ENCODE measurements around the gene CCDC127. TPM values are rescaled to one million over a fixed set of nuclear protein-coding genes. Genes with fewer than 3 reads are reported as not detected.
A peak's percentile ranks its signal among the peaks of the same experiment; 100 is the strongest.

Gene CCDC127
- total and polyA plus RNA-seq, 4 donors = 7.8 to 21.0 (median 12.7) TPM

DNA sequence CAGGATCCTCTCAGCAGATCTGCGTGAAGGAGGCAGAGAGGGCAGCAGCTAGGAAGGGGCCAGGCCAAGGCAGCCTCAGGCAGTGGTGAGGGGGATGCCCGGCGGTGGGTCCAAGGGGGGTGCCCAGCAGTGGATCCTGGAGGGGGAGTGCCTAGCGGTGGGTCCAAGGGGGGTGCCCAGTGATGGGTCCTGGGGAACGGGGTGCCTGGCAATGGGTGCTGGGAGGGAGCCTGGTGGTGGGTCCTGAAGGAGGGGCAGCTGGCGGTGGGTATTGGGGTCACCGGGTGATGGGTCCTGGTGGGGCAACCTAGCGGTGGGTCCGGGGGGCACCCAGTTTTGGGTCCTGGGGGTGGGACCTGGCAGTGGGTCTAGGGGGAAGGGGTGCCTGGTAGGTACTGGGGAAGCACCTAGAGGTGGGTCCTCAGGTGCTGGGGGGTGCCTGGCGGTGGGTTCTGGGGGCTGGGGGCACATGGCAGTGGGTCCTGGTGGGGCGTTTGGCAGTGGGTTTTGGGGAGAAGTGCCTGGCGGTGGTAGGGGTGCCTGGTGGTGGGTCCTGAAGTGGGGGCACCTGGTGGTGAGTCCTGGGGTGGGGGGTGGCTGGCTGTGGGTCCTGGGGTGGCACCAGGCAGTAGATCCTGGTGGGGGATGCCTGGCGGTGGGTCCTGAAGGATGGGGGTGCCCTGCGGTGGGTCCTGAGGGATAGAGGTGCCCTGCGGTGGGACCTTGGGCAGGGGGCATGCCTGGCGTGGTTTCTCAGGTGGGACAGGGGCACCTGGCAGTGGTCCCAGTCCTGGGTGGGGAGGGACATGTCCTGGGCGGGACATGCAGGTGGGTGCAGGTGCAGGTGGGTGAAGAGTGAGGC is 24.8 kb downstream of the CCDC127 start:
- H3K4me3 ChIP-seq (ENCODE audit: low read depth, low read length) = no peak overlapping the region
- peaks cover 15% of the 10 kb centered on the region for H3K36me3 ChIP-seq (ENCODE audit: control insufficient read depth, insufficient read depth, low read length)
- 97% methylated on average over 13 of the region's 17 CpGs for WGBS (ENCODE audit: insufficient coverage)
- DNase-seq (ENCODE audit: low read depth in 4 of 6, low spot score in 6 of 6) = no peak
- H3K27me3 ChIP-seq (ENCODE audit: control insufficient read depth, insufficient read depth, low read length) = no peaks in the 10 kb centered on the region
- H3K4me1 ChIP-seq (ENCODE audit: control insufficient read depth, insufficient read depth, low read length) = peaks cover 35% of the 10 kb centered on the region
- H3K27ac ChIP-seq (ENCODE audit: low read depth, low read length) = no peak overlapping the region
- no peaks in the 10 kb centered on the region for H3K9me3 ChIP-seq (ENCODE audit: control insufficient read depth, insufficient read depth, low read length)

DNA sequence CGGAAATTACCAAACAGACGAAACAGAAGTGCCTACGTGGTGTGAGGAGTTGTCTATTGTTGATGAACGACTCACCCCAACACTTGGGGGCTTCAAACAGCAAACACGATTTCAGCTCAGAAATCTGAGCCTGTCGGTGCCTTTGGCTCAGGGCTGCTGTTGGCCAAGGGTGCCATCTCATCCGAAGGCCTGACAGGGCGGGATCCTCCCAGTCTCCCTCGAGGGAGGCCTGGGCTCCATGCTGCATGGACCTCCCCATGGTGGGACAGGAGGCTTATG is 25.3 kb downstream of the CCDC127 start:
- peaks cover 14% of the 10 kb centered on the region for H3K36me3 ChIP-seq (ENCODE audit: control insufficient read depth, insufficient read depth, low read length)
- H3K27ac ChIP-seq (ENCODE audit: low read depth, low read length) = no peak overlapping the region
- DNase-seq (ENCODE audit: low read depth in 4 of 6, low spot score in 6 of 6) = no peak
- H3K27me3 ChIP-seq (ENCODE audit: control insufficient read depth, insufficient read depth, low read length) = no peaks in the 10 kb centered on the region
- 86% methylated on average over 9 of the region's 9 CpGs for WGBS (ENCODE audit: insufficient coverage)
- H3K4me3 ChIP-seq (ENCODE audit: low read depth, low read length) = no peak overlapping the region
- peaks cover 38% of the 10 kb centered on the region for H3K4me1 ChIP-seq (ENCODE audit: control insufficient read depth, insufficient read depth, low read length)
- H3K9me3 ChIP-seq (ENCODE audit: control insufficient read depth, insufficient read depth, low read length) = no peaks in the 10 kb centered on the region

DNA sequence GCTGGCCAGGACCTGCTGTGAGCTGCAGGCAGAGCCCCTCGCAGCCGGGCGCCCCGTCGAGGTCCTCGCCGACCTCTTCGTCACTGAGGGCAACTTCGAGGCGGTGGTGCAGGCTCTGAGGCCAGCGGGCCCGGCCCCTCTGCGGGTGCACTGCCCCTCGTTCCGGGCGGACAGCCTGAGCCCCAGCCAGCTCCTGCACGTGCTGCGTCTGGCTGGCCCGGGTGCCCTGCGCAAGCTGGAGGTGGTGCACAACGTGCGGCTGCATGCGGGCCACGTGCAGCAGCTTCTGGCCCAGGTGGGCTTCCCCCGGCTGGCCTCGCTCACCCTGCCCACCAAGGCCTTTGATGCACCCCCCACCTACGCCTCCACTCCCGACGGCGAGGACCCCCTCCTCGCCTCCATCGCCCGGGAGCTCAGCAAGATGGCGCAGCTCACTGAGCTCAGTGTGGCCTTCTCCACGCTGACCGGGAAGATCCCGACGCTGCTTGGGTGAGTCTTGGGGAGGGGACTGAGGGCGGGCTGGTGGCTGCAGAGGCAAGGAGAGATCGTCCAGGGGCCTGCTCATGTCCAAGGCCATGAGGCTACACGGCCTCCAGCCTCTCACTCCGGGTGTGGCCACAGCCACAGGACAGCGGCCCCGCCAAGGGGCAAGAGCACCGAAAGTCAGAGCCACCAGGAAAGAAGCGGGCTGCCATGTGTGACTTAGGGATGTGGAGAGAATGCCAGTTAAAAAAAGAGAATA is 25.8 kb downstream of the CCDC127 start:
- Histone ChIP-seq H3K4me1 (ENCODE audit: control insufficient read depth, insufficient read depth, low read length) (peaks cover 37% of the 10 kb centered on the region), H3K27me3 (ENCODE audit: control insufficient read depth, insufficient read depth, low read length) (no peaks in the 10 kb centered on the region), H3K9me3 (ENCODE audit: control insufficient read depth, insufficient read depth, low read length) (no peaks in the 10 kb centered on the region), H3K4me3 (ENCODE audit: low read depth, low read length) (no peak overlapping the region), H3K27ac (ENCODE audit: low read depth, low read length) (no peak overlapping the region), H3K36me3 (ENCODE audit: control insufficient read depth, insufficient read depth, low read length) (peaks cover 14% of the 10 kb centered on the region)
- DNase-seq (ENCODE audit: low read depth in 4 of 6, low spot score in 6 of 6) = no peak
- WGBS (ENCODE audit: insufficient coverage) = 86% methylated on average over 38 of the region's 46 CpGs

DNA sequence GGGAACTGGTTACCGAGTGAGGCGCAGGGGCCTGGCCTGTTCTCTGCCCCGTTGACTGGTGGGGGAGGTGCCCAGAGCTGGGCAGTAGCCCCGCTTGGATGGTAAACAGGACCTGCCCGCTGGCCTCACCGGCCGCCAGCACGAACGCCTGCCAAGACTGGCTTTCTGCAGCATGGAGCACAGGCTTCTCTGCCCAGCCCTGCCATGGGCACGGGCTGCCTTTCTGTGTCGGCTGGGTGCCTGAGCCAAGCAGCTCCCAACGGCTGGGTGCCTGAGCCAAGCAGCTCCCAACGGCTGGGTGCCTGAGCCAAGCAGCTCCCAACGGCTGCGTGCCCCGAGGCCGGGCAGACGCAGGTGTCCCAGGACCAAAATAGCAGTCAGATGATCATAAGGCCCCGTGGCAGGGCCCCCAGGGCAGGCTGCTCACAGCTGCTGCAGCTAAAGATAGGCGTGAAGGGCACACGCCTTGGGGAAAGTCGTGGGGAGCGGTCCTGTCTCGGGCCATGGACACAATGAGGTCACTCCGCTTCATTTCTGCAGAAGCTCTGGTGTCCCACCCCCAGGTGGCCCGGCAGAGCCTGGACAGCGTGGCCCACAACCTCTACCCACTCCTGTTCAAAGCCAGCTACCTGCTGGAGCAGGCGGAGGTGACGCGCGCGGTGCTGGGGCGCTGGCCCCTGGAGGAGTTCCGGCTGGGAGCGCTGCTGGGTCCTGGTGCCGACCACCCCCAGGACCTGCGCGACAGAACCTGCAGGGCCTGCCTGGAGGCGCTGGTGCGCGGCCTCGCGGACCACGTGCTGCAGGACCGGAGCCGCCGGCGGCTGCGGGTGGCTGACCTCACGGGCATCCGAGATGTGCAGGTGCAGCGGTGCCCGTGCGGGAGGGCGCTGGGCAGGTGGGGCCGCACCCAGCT is 26.7 kb downstream of the CCDC127 start, which contains the start of gene LRRC14B:
LRRC14B (plus strand) TSS at position 460 of the 913 bp plus-strand sequence; CDS start at position 504, 44 bp downstream.
- Histone ChIP-seq H3K9me3 (ENCODE audit: control insufficient read depth, insufficient read depth, low read length) (no peaks in the 10 kb centered on the region), H3K4me3 (ENCODE audit: low read depth, low read length) (peak within 1 kb of the TSS; percentile 12), H3K27me3 (ENCODE audit: control insufficient read depth, insufficient read depth, low read length) (no peaks in the 10 kb centered on the region), H3K27ac (ENCODE audit: low read depth, low read length) (no peak within 1 kb of the TSS), H3K4me1 (ENCODE audit: control insufficient read depth, insufficient read depth, low read length) (peaks cover 34% of the 10 kb centered on the region), H3K36me3 (ENCODE audit: control insufficient read depth, insufficient read depth, low read length) (peaks cover 17% of the 10 kb centered on the region)
- DNase-seq (ENCODE audit: low read depth in 4 of 6, low spot score in 6 of 6) = peak in 3 of 6 donors; percentile 35 to 79 (median 78)
- WGBS (ENCODE audit: insufficient coverage) = 19% methylated on average over 56 of the region's 56 CpGs

DNA sequence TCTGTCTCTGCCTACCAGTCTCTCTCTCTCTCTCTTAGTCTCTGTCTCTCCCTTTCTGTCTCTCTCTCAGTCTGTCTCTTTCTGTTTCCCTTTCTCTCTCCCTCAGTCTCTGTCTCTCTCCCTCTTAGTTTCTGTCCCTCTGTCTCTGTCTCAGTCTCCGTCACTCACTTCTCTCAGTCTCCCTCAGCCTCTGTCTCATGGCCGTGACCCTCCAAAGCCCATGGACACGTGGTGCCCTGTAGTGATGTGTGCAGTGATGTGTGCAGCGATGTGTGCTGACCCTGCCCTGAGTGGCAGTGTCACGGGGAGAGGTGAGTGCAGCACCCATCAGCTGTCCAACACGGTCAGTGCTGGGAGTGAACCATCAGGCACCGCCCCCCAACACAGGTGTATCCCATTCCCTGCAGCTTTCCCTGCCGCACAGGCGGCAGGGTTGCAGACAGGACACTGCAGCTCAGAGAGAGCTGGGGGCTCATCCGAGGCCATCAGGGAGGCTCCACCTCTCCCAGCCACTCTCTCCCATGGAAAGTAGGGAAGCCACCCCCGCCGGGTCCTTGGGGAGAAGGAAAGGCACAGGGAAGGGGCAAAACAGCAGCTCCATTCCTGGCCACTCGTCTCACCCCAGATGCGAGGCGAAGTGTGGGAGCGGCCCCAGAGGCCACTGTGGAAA is 27.5 kb downstream of the CCDC127 start:
- WGBS (ENCODE audit: insufficient coverage) = 60% methylated on average over 10 of the region's 16 CpGs
- no peak overlapping the region for H3K27ac ChIP-seq (ENCODE audit: low read depth, low read length)
- no peak for DNase-seq (ENCODE audit: low read depth in 4 of 6, low spot score in 6 of 6)
- H3K9me3 ChIP-seq (ENCODE audit: control insufficient read depth, insufficient read depth, low read length) = no peaks in the 10 kb centered on the region
- H3K4me1 ChIP-seq (ENCODE audit: control insufficient read depth, insufficient read depth, low read length) = peaks cover 32% of the 10 kb centered on the region
- peaks cover 22% of the 10 kb centered on the region for H3K36me3 ChIP-seq (ENCODE audit: control insufficient read depth, insufficient read depth, low read length)
- H3K27me3 ChIP-seq (ENCODE audit: control insufficient read depth, insufficient read depth, low read length) = no peaks in the 10 kb centered on the region
- no peak overlapping the region for H3K4me3 ChIP-seq (ENCODE audit: low read depth, low read length)

DNA sequence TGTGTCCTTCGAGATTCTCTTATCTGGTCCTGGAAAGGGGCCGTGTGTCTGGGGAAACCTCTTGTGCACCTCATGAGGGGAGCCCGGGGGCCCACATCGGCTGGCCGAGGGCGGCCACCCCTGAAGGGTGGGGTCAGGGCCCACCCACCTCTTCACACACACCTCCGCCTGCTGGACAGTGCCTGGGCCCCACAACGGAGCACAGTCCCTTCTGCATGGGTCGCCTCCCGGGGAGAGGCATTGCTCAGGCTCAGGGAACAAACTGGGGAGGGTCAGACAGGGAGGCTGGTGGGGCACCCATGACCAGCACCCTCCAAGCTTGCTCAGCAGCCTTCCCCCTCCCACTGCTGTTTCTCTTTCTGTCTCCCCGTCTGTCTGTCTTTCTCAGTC is 28.0 kb downstream of the CCDC127 start:
- H3K36me3 ChIP-seq (ENCODE audit: control insufficient read depth, insufficient read depth, low read length) = peaks cover 23% of the 10 kb centered on the region
- H3K27me3 ChIP-seq (ENCODE audit: control insufficient read depth, insufficient read depth, low read length) = no peaks in the 10 kb centered on the region
- 73% methylated on average over 11 of the region's 11 CpGs for WGBS (ENCODE audit: insufficient coverage)
- H3K4me3 ChIP-seq (ENCODE audit: low read depth, low read length) = no peak overlapping the region
- no peak overlapping the region for H3K27ac ChIP-seq (ENCODE audit: low read depth, low read length)
- H3K9me3 ChIP-seq (ENCODE audit: control insufficient read depth, insufficient read depth, low read length) = no peaks in the 10 kb centered on the region
- DNase-seq (ENCODE audit: low read depth in 4 of 6, low spot score in 6 of 6) = no peak
- peaks cover 32% of the 10 kb centered on the region for H3K4me1 ChIP-seq (ENCODE audit: control insufficient read depth, insufficient read depth, low read length)

DNA sequence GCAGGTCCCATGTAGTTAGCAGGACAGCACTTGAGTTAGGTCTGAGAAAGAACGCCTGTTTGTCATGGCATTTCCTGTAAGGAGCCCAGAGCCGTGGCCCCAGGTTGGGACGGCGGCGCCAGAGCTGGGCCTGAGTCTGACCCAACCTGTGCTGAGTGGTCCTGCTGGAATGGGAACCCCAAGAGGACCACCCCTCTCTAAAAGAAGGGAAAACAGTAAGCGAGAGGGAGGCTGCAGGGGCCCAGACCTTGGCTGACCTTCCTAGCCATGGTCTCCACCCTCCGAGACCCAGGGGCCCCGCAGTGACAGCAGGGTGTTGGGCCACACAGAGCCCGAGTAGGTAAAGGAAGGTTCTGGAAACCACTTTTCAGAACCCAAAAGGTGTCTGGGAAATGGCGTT is 28.5 kb downstream of the CCDC127 start:
- DNase-seq (ENCODE audit: low read depth in 4 of 6, low spot score in 6 of 6) = no peak

DNA sequence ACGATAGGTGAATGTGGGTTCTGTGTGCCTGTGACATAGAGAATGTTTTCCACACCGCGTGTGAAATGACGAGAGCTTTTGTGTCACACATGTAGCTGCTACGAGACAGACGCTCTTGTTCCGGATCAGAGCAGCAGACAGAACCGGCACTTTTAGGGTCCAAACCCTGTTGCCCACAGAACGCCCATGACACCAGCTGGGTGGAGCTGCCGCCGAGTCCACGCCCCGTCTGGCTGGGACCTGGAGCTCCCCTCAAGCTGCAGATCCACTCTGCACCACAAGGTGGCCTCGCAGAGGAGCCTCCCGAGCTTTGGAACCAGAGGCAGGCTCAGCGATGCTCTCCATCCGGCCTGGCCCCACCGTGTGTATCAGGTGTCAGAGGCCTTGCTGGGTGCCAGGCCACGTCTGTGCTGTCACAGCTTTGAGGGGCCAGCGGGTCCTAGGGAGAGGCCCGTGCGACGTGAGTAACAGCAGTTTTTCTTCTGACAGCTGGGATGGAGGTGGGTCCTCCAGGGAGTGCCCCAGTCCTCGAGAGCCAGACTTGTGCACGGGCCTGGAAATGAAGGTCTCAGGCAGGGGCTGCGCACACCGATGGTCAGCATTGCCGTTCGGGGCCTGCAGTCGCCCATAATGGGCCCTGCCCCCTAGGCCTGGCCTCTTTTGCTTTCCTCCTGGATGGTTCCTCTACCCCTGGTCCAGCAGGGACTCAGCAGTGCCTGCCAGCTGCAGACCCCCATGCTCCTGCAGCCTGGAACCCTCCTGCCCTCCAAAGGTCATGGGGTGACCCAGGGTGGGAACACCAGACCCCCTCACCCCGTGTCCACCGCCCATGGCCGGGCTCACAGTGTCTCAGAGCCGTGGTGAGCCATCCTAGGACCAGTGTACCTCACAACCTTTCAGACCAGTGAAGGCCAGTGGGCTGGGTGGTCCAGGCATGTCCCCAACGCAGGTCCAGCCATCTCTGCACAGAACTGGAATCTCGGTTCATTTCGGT is 29.2 kb downstream of the CCDC127 start:
- H3K4me1 ChIP-seq (ENCODE audit: control insufficient read depth, insufficient read depth, low read length) = peaks cover 32% of the 10 kb centered on the region
- peaks cover 19% of the 10 kb centered on the region for H3K36me3 ChIP-seq (ENCODE audit: control insufficient read depth, insufficient read depth, low read length)
- H3K9me3 ChIP-seq (ENCODE audit: control insufficient read depth, insufficient read depth, low read length) = no peaks in the 10 kb centered on the region
- peak; percentile 36 to 93 (median 60) for DNase-seq (ENCODE audit: low read depth in 4 of 6, low spot score in 6 of 6)
- no peak overlapping the region for H3K27ac ChIP-seq (ENCODE audit: low read depth, low read length)
- no peak overlapping the region for H3K4me3 ChIP-seq (ENCODE audit: low read depth, low read length)
- no peaks in the 10 kb centered on the region for H3K27me3 ChIP-seq (ENCODE audit: control insufficient read depth, insufficient read depth, low read length)
- 38% methylated on average over 37 of the region's 37 CpGs for WGBS (ENCODE audit: insufficient coverage)

More for the DNA sequence above, 28.5 kb downstream of the CCDC127 start:
- peaks cover 19% of the 10 kb centered on the region for H3K36me3 ChIP-seq (ENCODE audit: control insufficient read depth, insufficient read depth, low read length)
- no peak overlapping the region for H3K27ac ChIP-seq (ENCODE audit: low read depth, low read length)
- no peaks in the 10 kb centered on the region for H3K27me3 ChIP-seq (ENCODE audit: control insufficient read depth, insufficient read depth, low read length)
- peaks cover 32% of the 10 kb centered on the region for H3K4me1 ChIP-seq (ENCODE audit: control insufficient read depth, insufficient read depth, low read length)
- no peaks in the 10 kb centered on the region for H3K9me3 ChIP-seq (ENCODE audit: control insufficient read depth, insufficient read depth, low read length)
- 100% methylated on average over 8 of the region's 10 CpGs for WGBS (ENCODE audit: insufficient coverage)
- H3K4me3 ChIP-seq (ENCODE audit: low read depth, low read length) = no peak overlapping the region
